Gastroesophageal sphincter (tissue), 3 donors: ENCODE measurements around the gene PLPP1.

Experiments used
- POLR2A ChIP-seq, 2 donors: fragments of 450-650 bp; IDR thresholded peaks; one replicate each; pipeline ENCODE4 v1.6.1; 2017; ENCODE audit warnings: antibody characterized with exemption in 2 of 2, mild to moderate bottlenecking in 2 of 2, moderate library complexity in 1 of 2
- TF ChIP-seq, protein P1 (sequence below), 4 experiments: fragments of 200-600 bp in 2 of 4; fragments of 450-650 bp in 2 of 4; sonication (generic) in 1 of 4; IDR thresholded peaks; one replicate each; pipeline ENCODE4 v1.5.1; 2017 to 2019; ENCODE audit warnings: antibody characterized with exemption in 4 of 4, mild to moderate bottlenecking in 2 of 4, moderate library complexity in 2 of 4

DNA sequence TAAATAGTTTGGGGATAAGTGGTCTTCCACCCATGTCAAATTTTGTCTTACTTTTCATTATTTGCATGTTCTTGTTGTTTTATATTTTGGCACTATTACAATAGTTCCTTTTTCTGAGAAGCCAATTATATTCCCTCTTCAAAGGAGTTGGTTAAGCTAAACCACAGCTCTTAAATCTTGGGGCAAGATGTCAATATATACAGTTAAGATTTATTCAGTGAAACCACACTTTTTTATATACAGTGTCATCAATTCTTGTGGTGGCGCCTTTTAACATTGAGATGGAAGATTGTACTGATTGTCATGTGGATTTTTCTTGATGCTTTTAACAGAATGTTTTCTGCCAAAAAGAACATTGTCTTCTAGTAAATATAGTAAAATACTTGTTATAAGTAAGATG lies 122.9 kb downstream of the PLPP1 start:
- TF ChIP-seq, protein P1, sequence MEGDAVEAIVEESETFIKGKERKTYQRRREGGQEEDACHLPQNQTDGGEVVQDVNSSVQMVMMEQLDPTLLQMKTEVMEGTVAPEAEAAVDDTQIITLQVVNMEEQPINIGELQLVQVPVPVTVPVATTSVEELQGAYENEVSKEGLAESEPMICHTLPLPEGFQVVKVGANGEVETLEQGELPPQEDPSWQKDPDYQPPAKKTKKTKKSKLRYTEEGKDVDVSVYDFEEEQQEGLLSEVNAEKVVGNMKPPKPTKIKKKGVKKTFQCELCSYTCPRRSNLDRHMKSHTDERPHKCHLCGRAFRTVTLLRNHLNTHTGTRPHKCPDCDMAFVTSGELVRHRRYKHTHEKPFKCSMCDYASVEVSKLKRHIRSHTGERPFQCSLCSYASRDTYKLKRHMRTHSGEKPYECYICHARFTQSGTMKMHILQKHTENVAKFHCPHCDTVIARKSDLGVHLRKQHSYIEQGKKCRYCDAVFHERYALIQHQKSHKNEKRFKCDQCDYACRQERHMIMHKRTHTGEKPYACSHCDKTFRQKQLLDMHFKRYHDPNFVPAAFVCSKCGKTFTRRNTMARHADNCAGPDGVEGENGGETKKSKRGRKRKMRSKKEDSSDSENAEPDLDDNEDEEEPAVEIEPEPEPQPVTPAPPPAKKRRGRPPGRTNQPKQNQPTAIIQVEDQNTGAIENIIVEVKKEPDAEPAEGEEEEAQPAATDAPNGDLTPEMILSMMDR (IDR thresholded peaks at IDR 0.05) = no peak
- no peak for TF ChIP-seq POLR2A (IDR thresholded peaks at IDR 0.05)
